Measurements from ENCODE around the gene NUDT3. TPM values are rescaled to one million over a fixed set of nuclear protein-coding genes. Genes with fewer than 3 reads are reported as not detected.

The NUDT3 gene
- total and polyA plus RNA-seq, 2 experiments from 2014 or later, result 12.1 to 31.1 TPM

DNA sequence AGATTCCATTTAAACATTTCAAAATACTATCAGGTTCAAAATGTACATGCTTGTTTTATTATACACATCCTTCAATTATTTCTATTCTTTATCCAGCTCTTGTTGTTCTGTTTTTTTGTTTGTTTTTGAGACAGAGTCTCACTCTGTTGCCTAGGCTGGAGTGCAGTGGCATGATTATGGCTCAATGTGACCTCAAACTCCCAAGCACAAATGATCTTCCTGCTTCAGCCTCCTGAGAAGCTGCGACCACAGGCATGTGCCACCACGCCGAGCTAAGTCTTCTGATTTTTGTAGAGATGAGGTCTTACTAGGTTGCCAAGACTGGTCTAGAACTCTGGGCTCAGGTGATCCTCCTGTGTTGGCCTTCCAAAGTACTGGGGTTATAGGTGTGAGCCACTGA, 99.5 kb downstream of the NUDT3 start (continued):
- TF ChIP-seq, protein P1, sequence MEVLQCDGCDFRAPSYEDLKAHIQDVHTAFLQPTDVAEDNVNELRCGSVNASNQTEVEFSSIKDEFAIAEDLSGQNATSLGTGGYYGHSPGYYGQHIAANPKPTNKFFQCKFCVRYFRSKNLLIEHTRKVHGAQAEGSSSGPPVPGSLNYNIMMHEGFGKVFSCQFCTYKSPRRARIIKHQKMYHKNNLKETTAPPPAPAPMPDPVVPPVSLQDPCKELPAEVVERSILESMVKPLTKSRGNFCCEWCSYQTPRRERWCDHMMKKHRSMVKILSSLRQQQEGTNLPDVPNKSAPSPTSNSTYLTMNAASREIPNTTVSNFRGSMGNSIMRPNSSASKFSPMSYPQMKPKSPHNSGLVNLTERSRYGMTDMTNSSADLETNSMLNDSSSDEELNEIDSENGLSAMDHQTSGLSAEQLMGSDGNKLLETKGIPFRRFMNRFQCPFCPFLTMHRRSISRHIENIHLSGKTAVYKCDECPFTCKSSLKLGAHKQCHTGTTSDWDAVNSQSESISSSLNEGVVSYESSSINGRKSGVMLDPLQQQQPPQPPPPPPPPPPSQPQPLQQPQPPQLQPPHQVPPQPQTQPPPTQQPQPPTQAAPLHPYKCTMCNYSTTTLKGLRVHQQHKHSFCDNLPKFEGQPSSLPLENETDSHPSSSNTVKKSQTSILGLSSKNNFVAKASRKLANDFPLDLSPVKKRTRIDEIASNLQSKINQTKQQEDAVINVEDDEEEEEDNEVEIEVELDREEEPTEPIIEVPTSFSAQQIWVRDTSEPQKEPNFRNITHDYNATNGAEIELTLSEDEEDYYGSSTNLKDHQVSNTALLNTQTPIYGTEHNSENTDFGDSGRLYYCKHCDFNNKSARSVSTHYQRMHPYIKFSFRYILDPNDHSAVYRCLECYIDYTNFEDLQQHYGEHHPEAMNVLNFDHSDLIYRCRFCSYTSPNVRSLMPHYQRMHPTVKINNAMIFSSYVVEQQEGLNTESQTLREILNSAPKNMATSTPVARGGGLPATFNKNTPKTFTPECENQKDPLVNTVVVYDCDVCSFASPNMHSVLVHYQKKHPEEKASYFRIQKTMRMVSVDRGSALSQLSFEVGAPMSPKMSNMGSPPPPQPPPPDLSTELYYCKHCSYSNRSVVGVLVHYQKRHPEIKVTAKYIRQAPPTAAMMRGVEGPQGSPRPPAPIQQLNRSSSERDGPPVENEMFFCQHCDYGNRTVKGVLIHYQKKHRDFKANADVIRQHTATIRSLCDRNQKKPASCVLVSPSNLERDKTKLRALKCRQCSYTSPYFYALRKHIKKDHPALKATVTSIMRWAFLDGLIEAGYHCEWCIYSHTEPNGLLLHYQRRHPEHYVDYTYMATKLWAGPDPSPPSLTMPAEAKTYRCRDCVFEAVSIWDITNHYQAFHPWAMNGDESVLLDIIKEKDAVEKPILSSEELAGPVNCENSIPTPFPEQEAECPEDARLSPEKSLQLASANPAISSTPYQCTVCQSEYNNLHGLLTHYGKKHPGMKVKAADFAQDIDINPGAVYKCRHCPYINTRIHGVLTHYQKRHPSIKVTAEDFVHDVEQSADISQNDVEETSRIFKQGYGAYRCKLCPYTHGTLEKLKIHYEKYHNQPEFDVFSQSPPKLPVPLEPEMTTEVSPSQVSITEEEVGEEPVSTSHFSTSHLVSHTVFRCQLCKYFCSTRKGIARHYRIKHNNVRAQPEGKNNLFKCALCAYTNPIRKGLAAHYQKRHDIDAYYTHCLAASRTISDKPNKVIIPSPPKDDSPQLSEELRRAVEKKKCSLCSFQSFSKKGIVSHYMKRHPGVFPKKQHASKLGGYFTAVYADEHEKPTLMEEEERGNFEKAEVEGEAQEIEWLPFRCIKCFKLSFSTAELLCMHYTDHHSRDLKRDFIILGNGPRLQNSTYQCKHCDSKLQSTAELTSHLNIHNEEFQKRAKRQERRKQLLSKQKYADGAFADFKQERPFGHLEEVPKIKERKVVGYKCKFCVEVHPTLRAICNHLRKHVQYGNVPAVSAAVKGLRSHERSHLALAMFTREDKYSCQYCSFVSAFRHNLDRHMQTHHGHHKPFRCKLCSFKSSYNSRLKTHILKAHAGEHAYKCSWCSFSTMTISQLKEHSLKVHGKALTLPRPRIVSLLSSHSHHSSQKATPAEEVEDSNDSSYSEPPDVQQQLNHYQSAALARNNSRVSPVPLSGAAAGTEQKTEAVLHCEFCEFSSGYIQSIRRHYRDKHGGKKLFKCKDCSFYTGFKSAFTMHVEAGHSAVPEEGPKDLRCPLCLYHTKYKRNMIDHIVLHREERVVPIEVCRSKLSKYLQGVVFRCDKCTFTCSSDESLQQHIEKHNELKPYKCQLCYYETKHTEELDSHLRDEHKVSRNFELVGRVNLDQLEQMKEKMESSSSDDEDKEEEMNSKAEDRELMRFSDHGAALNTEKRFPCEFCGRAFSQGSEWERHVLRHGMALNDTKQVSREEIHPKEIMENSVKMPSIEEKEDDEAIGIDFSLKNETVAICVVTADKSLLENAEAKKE (CRISPR knock-in tag; IDR thresholded peaks at IDR 0.05), result no peak
- TF ChIP-seq, protein P2, sequence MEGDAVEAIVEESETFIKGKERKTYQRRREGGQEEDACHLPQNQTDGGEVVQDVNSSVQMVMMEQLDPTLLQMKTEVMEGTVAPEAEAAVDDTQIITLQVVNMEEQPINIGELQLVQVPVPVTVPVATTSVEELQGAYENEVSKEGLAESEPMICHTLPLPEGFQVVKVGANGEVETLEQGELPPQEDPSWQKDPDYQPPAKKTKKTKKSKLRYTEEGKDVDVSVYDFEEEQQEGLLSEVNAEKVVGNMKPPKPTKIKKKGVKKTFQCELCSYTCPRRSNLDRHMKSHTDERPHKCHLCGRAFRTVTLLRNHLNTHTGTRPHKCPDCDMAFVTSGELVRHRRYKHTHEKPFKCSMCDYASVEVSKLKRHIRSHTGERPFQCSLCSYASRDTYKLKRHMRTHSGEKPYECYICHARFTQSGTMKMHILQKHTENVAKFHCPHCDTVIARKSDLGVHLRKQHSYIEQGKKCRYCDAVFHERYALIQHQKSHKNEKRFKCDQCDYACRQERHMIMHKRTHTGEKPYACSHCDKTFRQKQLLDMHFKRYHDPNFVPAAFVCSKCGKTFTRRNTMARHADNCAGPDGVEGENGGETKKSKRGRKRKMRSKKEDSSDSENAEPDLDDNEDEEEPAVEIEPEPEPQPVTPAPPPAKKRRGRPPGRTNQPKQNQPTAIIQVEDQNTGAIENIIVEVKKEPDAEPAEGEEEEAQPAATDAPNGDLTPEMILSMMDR (conservative IDR thresholded peaks at IDR 0.05; ENCODE audit: low read depth in 2 of 2), result no peak

DNA sequence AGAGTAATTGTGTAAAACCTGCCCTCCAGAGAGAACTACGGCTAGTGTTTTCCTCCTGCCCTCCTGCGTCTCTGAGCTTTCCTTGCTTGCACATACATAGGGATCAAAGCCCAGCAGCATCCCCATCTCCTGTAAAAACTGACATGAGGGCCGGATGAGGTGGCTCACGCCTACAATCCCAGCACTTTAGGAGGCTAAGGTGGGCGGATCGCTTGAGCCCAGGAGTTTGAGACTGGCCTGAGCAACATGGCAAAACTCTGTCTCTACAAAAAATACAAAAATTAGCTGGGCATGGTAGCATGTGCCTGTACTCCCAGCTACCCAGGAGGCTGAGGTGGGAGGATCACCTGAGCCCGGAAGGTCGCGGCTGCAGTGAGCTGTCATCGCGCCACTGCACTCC, 103.3 kb downstream of the NUDT3 start:
- Mint-ChIP-seq H3K4me1 (no peaks in the 10 kb centered on the region), H3K36me3 (ENCODE audit: low read depth) (peaks cover 21% of the 10 kb centered on the region), H3K27ac (no peak overlapping the region), H3K4me3 (no peak overlapping the region), H3K27me3 (ENCODE audit: insufficient read depth, low read depth, poor library complexity) (no peaks in the 10 kb centered on the region), H3K9me3 (no peaks in the 10 kb centered on the region)
- ATAC-seq (no peak), DNase-seq (ENCODE audit: low spot score) (no peak)
- Histone ChIP-seq H3K9me2 (ENCODE audit: insufficient read depth) (no peaks in the 10 kb centered on the region), H3K27me3 (ENCODE audit: insufficient read depth) (no peaks in the 10 kb centered on the region), H3K36me3 (ENCODE audit: insufficient read depth) (peaks cover 4% of the 10 kb centered on the region; the same call in 1 of the 2 replicates), H3K79me2 (replicated peaks; ENCODE audit: insufficient read depth) (no peaks in the 10 kb centered on the region), H2AFZ (no peak overlapping the region), H3K4me2 (no peak overlapping the region), H3K4me3 (no peak overlapping the region), H4K20me1 (replicated peaks; ENCODE audit: insufficient read depth) (no peaks in the 10 kb centered on the region; the same call in none of the 2 replicates), H3K4me1 (ENCODE audit: insufficient read depth) (no peaks in the 10 kb centered on the region), H3F3A (replicated peaks; ENCODE audit: low read depth) (no peaks in the 10 kb centered on the region; the same call in 1 of the 2 replicates), H3K27ac (ENCODE audit: low read depth) (no peak overlapping the region)
- no peak for TF ChIP-seq ZNF331 (CRISPR knock-in tag; IDR thresholded peaks at IDR 0.05; ENCODE audit: low read depth)
- no peak for TF ChIP-seq EZH2 (IDR thresholded peaks at IDR 0.05; ENCODE audit: low read depth, unreplicated experiment)
- TF ChIP-seq, protein P3, sequence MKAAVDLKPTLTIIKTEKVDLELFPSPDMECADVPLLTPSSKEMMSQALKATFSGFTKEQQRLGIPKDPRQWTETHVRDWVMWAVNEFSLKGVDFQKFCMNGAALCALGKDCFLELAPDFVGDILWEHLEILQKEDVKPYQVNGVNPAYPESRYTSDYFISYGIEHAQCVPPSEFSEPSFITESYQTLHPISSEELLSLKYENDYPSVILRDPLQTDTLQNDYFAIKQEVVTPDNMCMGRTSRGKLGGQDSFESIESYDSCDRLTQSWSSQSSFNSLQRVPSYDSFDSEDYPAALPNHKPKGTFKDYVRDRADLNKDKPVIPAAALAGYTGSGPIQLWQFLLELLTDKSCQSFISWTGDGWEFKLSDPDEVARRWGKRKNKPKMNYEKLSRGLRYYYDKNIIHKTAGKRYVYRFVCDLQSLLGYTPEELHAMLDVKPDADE (IDR thresholded peaks at IDR 0.05), result no peak
- no peak for TF ChIP-seq JUNB (IDR thresholded peaks at IDR 0.05; ENCODE audit: unreplicated experiment)
- TF ChIP-seq, protein P1 (CRISPR knock-in tag; IDR thresholded peaks at IDR 0.05), result no peak
